Measurements from ENCODE around the gene TRRAP. TPM values are rescaled to one million over a fixed set of nuclear protein-coding genes. Genes with fewer than 3 reads are reported as not detected.

The TRRAP gene
- total and polyA plus RNA-seq, 2 of the 8 experiments (the other 6 are each of a cell fraction or from before 2014, with no cell fraction given): 21.7 to 48.6 TPM

DNA sequence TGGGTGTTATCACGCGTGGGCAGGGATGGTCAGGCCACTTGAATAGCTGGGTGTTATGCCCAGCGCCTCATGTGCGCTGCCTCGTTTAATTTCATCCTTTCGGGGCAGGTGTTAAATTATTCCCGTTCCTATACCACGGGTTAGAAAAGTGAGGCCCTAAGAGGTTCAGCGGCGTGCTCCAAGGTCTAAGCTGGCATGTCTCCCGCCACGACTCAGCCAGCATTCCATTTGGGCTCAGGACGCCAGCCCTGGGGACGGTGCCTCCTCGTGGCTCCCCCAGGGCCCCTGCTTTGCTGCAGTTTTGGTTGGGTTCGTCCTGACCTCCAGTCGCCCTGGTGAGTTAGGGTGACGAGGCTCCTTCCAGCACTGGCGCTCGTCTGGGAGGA lies 124.5 kb downstream of the TRRAP start:
- no peaks in the 10 kb centered on the region for H3K9me3 ChIP-seq (ENCODE audit: insufficient read depth in 2 of 2, low read depth in 1 of 2, low read length in 1 of 2)
- H3K4me2 ChIP-seq (ENCODE audit: insufficient read depth in 1 of 2, low read depth in 2 of 2, low read length in 2 of 2): no peak overlapping the region
- H2AFZ ChIP-seq (ENCODE audit: low read length): no peak overlapping the region
- no peak overlapping the region for H3K14ac ChIP-seq (ENCODE audit: insufficient read length)
- no peak overlapping the region for H2BK5ac ChIP-seq (ENCODE audit: low read depth, low read length)
- H3K56ac ChIP-seq (replicated peaks; ENCODE audit: insufficient read length, low read depth, low read length): no peak overlapping the region
- no peaks in the 10 kb centered on the region for H3K23me2 ChIP-seq (ENCODE audit: low read depth, low read length)
- H3K36me3 ChIP-seq (ENCODE audit: control insufficient read depth in 2 of 4, insufficient read depth in 4 of 4, low read length in 3 of 4): peaks cover 14 to 53% (median 39%) of the 10 kb centered on the region in 4 experiments; a peak in 6 of 8 replicates
- no peak overlapping the region for H4K5ac ChIP-seq (ENCODE audit: insufficient read length, low read depth, low read length)
- no peak overlapping the region for H2BK20ac ChIP-seq (ENCODE audit: low read length)
- ChIA-PET POLR2A (ENCODE audit: partially characterized antibody) (no interaction called here), CTCF (ENCODE audit: partially characterized antibody) (interaction anchor here (0.5 to 1.8 kb wide), 4 partner anchors 9 to 443 kb away, joined by 4 to 6 read pairs (median 4); no protein-coding TSS in a partner anchor)
- H3K27me3 ChIP-seq (replicated peaks in 1 of 4; ENCODE audit: control insufficient read depth in 3 of 4, extremely low read depth in 1 of 4, insufficient read depth in 3 of 4, low read length in 3 of 4): no peaks in the 10 kb centered on the region
- no peaks in the 10 kb centered on the region for H3K79me2 ChIP-seq (ENCODE audit: control insufficient read depth in 1 of 2, insufficient read depth in 2 of 2, low read length in 2 of 2)
- H3K4me1 ChIP-seq (replicated peaks in 1 of 4; ENCODE audit: control insufficient read depth in 3 of 4, insufficient read depth in 4 of 4, low read length in 3 of 4): no peaks in the 10 kb centered on the region
- WGBS, 2 experiments (ENCODE audit: extremely low coverage in 1 of 2, insufficient coverage in 1 of 2, insufficient read length in 1 of 2, insufficient replicate concordance in 2 of 2, low coverage in 1 of 2, low lambda C conversion rate in 2 of 2, missing lambda C conversion rate in 1 of 2): 97% methylated on average over 18 of the region's 20 CpGs; no CpG with 5 or more reads in 1 of the 2 experiments
- no peak overlapping the region for H2BK12ac ChIP-seq (ENCODE audit: low read depth, low read length)
- no peak overlapping the region for H3K4ac ChIP-seq (replicated peaks; ENCODE audit: insufficient read length, low read depth, low read length)
- H3K4me3 ChIP-seq (ENCODE audit: extremely low read depth in 1 of 4, insufficient read depth in 2 of 4, low read depth in 3 of 4, low read length in 4 of 4): no peak overlapping the region
- no peak overlapping the region for H3K23ac ChIP-seq (ENCODE audit: insufficient read length)
- FAIRE-seq: no peak
- H2BK15ac ChIP-seq (ENCODE audit: low read length): no peak overlapping the region
- TF ChIP-seq, protein P1, sequence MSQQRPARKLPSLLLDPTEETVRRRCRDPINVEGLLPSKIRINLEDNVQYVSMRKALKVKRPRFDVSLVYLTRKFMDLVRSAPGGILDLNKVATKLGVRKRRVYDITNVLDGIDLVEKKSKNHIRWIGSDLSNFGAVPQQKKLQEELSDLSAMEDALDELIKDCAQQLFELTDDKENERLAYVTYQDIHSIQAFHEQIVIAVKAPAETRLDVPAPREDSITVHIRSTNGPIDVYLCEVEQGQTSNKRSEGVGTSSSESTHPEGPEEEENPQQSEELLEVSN (IDR thresholded peaks at IDR 0.05): no peak
- TF ChIP-seq EGR1 (IDR thresholded peaks at IDR 0.05; ENCODE audit: borderline replicate concordance, low read depth, low read length) (no peak), SIN3A (conservative IDR thresholded peaks at IDR 0.05 in 1 of 2, IDR thresholded peaks at IDR 0.05 in 1 of 2; ENCODE audit: low read depth in 1 of 2, low read length in 2 of 2) (no peak), CBX5 (IDR thresholded peaks at IDR 0.05; ENCODE audit: low read depth, low read length) (no peak), EZH2 (IDR thresholded peaks at IDR 0.05; ENCODE audit: low read depth, low read length, severe bottlenecking) (no peak), SUZ12 (IDR thresholded peaks at IDR 0.05; ENCODE audit: low read length) (no peak), YY1 (IDR thresholded peaks at IDR 0.05; ENCODE audit: low read depth, low read length) (no peak)
- H3K79me1 ChIP-seq (ENCODE audit: low read depth, low read length): no peaks in the 10 kb centered on the region
- H4K8ac ChIP-seq (ENCODE audit: extremely low read depth, insufficient read depth, low read length): no peak overlapping the region
- no peak overlapping the region for H4K91ac ChIP-seq (replicated peaks; ENCODE audit: insufficient read length, low read length)
- H3K27ac ChIP-seq (ENCODE audit: low read depth, low read length): no peak overlapping the region
- H3K9ac ChIP-seq (replicated peaks in 1 of 4; ENCODE audit: extremely low read depth in 1 of 4, low read depth in 3 of 4, low read length in 3 of 4): no peak overlapping the region
- H2AK5ac ChIP-seq (ENCODE audit: low read depth, low read length): no peak overlapping the region
- H2BK120ac ChIP-seq (replicated peaks; ENCODE audit: low read depth, low read length): no peak overlapping the region
- H3K18ac ChIP-seq (ENCODE audit: extremely low read depth, low read length): no peak overlapping the region
- H4K20me1 ChIP-seq (replicated peaks in 1 of 2; ENCODE audit: control insufficient read depth in 1 of 2, insufficient read depth in 2 of 2, low read length in 2 of 2): peaks cover 0 to 1% of the 10 kb centered on the region in 2 experiments
- no peak for DNase-seq (ENCODE audit: low read depth in 1 of 2, low spot score in 2 of 2)

Data from H1 (cell line).